AG10803 (cell line): ENCODE measurements around the gene POLR1H.

Experiments
- DNase-seq: peaks from one replicate; pipeline ENCODE4 v3.0.0; 2010; ENCODE audit warnings: low read depth
- H3K4me3 ChIP-seq: 2 replicates; pipeline ENCODE4 v1.5.1; 2011; ENCODE audit warnings: mild to moderate bottlenecking, low read length, control low read depth
- TF ChIP-seq, protein P1 (sequence below): conservative IDR thresholded peaks from 2 replicates; pipeline ENCODE4 v1.5.1; 2011; ENCODE audit warnings: mild to moderate bottlenecking, low read length, control low read depth, inconsistent platforms

POLR1H gene

DNA sequence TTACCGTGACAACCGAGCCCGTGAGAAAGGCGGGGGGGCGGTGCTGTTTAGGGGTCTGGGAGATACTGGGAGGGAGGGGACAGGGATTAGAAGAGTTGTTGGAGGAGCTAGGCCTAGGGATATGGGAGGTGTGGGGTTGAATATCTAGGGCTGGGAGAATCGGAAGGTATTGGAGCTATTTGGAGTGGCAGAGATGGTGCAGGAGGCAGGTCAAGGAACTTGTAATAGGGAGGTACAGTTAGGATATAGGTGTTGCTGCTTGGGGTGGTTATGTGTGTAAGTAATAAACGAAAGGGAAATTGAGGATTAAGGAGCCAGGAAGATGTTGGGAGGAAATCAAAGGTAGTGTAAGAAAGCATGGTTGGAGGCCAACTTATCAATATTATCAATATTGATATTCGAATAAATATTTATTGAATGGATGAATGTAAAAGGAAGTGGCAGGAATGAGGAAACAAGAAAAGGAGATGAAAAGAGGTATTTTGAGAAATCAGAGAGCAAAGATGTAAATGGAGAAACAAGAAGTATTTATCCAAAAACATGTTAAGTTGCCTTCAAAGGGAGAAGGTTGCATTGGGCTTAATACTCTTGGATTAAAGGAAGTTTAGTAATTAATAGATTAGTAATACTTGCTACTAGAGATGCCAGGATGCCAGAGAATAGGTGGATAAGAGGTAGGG, 6.5 kb downstream of the POLR1H start:
- peak overlapping the region; percentile 96 for H3K4me3 ChIP-seq
- TF ChIP-seq, protein P1, sequence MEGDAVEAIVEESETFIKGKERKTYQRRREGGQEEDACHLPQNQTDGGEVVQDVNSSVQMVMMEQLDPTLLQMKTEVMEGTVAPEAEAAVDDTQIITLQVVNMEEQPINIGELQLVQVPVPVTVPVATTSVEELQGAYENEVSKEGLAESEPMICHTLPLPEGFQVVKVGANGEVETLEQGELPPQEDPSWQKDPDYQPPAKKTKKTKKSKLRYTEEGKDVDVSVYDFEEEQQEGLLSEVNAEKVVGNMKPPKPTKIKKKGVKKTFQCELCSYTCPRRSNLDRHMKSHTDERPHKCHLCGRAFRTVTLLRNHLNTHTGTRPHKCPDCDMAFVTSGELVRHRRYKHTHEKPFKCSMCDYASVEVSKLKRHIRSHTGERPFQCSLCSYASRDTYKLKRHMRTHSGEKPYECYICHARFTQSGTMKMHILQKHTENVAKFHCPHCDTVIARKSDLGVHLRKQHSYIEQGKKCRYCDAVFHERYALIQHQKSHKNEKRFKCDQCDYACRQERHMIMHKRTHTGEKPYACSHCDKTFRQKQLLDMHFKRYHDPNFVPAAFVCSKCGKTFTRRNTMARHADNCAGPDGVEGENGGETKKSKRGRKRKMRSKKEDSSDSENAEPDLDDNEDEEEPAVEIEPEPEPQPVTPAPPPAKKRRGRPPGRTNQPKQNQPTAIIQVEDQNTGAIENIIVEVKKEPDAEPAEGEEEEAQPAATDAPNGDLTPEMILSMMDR = no peak
- DNase-seq = no peak

DNA sequence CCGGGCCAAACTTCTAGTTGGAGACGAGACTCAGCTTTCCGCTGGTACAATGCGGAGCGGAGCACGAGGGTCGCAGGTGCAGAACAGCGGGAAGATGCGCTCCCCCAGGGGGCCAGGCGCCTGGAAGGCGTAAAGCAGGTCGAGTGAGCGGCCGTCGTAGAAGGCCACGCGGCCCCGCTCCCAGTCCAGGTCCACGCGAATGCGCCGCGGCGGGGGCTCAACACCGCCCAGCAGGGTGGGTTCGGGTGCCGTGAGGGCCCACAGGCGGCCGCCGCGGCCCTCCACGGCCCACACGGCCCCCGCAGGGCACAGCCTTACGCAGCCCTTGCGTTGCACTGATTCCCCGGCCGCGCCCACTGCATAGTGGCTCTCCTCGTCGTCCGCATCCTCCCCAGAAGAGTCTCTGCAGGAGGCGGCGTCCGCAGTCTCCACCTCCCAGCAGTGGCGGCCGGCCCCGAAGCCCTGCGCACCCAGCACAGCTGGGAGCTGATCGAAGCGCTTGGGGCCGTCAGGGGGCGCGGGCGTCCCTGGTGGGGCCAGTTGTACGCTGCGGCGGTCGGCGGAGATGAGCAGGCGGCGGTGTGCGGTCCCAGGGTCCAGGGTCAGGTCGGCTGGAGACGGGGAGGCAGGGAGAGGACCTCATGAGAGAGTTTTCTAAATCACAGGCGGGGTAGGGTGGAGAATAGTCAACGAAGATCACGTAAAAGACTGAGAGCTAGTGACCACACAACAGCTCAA, 10.2 kb downstream of the POLR1H start:
- H3K4me3 ChIP-seq = no peak overlapping the region
- peak; percentile 21 for DNase-seq
- TF ChIP-seq, protein P1 = no peak; the same call in 1 of the 2 replicates

DNA sequence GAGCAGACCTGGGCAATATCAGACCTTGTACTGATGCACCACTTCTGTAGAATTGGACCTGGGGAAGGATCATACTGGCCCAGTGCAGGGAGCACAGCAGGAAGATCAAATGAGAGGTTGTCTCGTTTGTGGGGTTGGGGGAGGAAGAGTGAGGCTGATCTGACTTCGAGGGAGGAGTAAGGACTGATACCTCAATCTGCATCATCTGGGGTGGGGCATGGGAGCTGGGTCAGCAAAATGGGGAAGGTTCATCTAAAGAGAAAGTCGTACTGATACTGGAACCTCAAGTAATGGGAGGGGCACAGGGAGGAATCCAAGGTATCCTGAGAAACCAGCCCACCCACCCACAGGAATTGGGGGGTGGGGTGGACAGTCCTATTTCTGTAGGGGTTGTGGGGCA, 10.8 kb downstream of the POLR1H start:
- no peak overlapping the region for H3K4me3 ChIP-seq
- no peak for DNase-seq
- TF ChIP-seq, protein P1 = no peak

DNA sequence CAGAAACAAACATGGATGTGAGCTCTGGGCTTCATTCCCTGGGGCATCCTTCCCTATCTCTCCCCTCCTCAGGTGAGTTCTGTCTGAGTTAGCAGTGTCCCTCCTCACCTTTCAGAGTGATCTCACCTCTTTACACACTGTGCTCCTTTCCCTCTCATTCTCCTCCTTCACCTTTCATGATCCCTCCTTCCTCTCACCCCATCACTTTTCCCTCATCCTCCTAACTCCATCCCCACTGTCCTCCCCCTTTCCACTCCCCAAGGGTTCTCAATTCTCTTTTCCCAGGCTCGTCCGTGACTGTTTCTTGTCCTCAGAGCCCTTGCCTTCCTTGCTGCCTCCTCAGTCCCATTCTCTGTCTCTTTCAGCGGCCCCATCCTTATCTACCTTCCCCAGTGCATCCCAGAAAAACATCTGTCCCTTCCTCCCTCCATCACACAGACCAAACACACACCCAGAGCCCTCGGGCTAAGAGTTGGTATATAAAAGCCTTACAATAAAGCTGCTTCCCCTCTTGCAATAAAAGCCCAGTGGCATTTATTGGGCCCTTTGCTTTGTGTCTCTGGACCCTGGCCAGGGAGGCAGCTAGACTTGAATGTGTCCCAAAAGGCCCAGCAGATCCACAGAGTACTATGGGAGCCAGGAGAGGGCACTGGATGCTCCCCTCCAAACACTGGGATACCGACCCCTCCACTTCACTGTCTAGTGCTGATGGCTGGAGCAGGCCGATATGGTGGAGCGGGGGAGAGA, 12.6 kb downstream of the POLR1H start:
- TF ChIP-seq, protein P1 = no peak

DNA sequence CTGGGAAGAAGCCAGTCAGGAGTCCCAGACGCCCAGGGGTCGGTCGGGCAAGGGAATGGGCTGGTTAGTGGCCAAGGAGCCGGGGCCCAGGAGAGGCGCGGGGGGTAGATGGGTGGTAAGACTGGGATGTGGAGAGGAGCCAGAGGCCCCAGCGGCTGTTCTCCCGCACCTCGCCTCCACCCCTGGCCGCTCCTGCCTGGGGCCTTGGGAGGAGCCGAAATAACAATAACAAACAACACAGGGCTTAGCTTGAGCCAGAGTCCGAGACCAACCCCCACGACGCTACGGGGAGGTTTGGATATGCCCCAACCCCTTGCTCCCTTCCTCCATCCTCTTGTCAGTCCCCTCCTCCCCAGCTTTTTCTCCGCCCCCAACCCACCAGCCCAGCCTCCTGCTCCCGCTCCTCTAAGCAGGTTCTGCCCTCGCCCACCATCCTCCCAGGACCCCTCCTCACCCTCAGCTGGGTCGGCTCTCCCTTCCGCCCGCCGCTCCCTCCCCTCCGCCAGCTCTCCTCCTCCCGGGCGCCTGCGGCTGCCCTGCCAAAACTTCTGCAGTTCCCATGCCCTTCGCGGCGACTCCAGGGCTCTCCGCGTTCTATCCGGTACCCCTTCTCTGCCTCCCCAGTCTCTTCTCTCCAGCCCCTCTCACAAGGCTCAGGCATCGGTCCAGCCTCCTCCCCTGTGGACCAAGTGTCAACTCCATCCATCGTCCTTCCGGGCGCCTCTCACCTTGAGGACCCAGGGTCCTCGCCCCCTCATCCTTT, 13.4 kb downstream of the POLR1H start:
- H3K4me3 ChIP-seq = no peak overlapping the region
- DNase-seq = no peak
- TF ChIP-seq, protein P1 = no peak

More for the DNA sequence above, 12.6 kb downstream of the POLR1H start:
- H3K4me3 ChIP-seq = no peak overlapping the region
- DNase-seq = no peak

DNA sequence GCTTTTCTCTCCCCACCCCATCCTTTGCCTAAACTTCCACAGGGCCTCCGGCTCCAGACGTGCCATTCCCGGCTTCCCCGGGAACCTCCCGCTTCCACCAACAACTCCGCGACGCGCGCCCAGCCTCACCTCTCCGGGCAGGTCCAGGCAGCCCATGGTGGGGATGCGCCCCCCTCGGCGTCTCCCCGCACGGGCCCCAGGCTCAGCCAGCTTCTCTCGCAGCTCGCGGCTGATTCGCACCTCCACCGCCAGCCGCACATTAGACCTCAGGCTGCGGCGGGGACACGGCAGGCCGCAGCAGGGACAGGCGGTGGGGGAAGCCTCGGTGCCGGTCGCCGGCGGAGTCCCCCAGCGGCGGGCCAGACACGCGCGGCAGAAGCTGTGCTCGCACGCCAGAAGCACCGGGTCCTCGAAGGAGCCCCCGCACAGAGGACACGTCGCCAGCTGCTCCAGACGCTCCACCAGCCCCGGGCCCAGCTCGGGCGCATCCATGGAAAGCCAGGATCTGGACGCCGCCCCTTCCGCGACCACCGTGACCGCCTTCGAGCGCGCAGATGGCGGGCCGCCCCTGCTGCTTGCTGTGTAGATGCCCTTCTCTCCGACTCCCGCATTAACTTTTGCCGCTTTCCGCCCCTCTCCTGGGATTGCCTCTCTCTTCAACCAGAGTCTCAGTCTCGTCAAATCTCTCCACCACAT, 14.2 kb downstream of the POLR1H start, which contains the start of gene RNF39:
RNF39 (minus strand) TSS at position 676 of the 696 bp plus-strand sequence; CDS start at position 492, 184 bp downstream.
- TF ChIP-seq, protein P1 = no peak
- no peak for DNase-seq
- H3K4me3 ChIP-seq = peak within 1 kb of the TSS; percentile 5
